SK-N-SH (cell line): ENCODE measurements around the gene NUP43.

Experiments used
- CTCF ChIP-seq: fragments of 200-600 bp; sonication (generic); IDR thresholded peaks from 2 replicates; pipeline ENCODE4 v1.6.1; 2017; ENCODE audit warnings: antibody characterized with exemption, mild to moderate bottlenecking, moderate library complexity
- EP300 ChIP-seq, 2 experiments: IDR thresholded peaks; 2 replicates each; pipeline versions ENCODE4 v1.4.0 to v1.6.1; 2012; ENCODE audit warnings: borderline replicate concordance in 1 of 2, low read depth in 1 of 2, low read length in 1 of 2
- FOXJ3 ChIP-seq: sonication (generic); formaldehyde crosslinking; IDR thresholded peaks from 2 replicates; pipeline ENCODE4 v1.5.1; 2020; ENCODE audit warnings: mild to moderate bottlenecking, missing genetic modification reagents
- RAD21 ChIP-seq: IDR thresholded peaks from 2 replicates; pipeline ENCODE4 v1.6.1; 2012; ENCODE audit warnings: mild to moderate bottlenecking, low read length
- SIN3A ChIP-seq: IDR thresholded peaks from 2 replicates; pipeline ENCODE4 v1.6.1; 2012; ENCODE audit warnings: low read depth, mild to moderate bottlenecking, low read length, moderate library complexity, borderline replicate concordance
- TAF1 ChIP-seq: IDR thresholded peaks from 2 replicates; pipeline ENCODE4 v1.6.1; 2012; ENCODE audit warnings: low read depth, mild to moderate bottlenecking, low read length, moderate library complexity, borderline replicate concordance
- USF2 ChIP-seq: fragments of 150-350 bp; IDR thresholded peaks from 2 replicates; pipeline ENCODE4 v1.6.1; 2017; ENCODE audit warnings: antibody characterized with exemption, low read length, low read depth, borderline replicate concordance

GRCh38 chr6:149754548-149754947, 8.2 kb upstream of the NUP43 start:
- TF ChIP-seq SIN3A (no peak), EP300 (IDR thresholded peaks at IDR 0.05; ENCODE audit: borderline replicate concordance in 1 of 2, low read depth in 1 of 2, low read length in 1 of 2) (no peak), CTCF (no peak), FOXJ3 (CRISPR knock-in tag) (no peak), USF2 (no peak), TAF1 (no peak), RAD21 (no peak)
